K562 (cell line): ENCODE measurements around the gene NUBP2. TPM values are rescaled to one million over a fixed set of nuclear protein-coding genes. Genes with fewer than 3 reads are reported as not detected.

ENCODE experiments used
- ATAC-seq: fragments of 200-7000 bp; cut with Tn5 transposase; 3 replicates; pipeline ENCODE4 v1.9.1; 2020; ENCODE audit warnings: moderate library complexity
- BruUV-seq: library from RNA; stranded (reverse); fragments of 400-500 nt; replicated peaks from 2 replicates; lab custom pipeline; 2021; lab: Mats Ljungman, UMichigan
- CTCF ChIA-PET: fragments of 300-600 bp; formaldehyde crosslinking; extraction: SDS; loops from one replicate; lab custom pipeline; 2021; ENCODE audit warnings: low intra/inter-chr PET ratio; lab: Yijun Ruan, JAX
- POLR2A ChIA-PET: fragments of 300-600, 350-650 bp; sonication (Branson Sonifier 250); formaldehyde crosslinking; extraction: SDS; loops from one replicate; lab custom pipeline; 2021; ENCODE audit warnings: antibody characterized with exemption, inconsistent platforms; lab: Yijun Ruan, JAX
- DNase-seq, 4 experiments: peaks; one replicate each; pipeline versions ENCODE4 v3.0.0 to v3.0.0-alpha.2; 2011 to 2018; ENCODE audit warnings: low spot score in 3 of 4, mixed read lengths in 3 of 4; ENCODE audit errors: extremely low read depth in 1 of 4
- FAIRE-seq: peaks from 2 replicates; lab custom pipeline; 2011; peaks lifted over from hg19 to GRCh38; lab: Jason Lieb, UNC
- H2AFZ ChIP-seq: 2 replicates; pipeline ENCODE4 v1.6.0; 2011; ENCODE audit warnings: low read depth, low read length, control low read depth, inconsistent platforms
- H3K27ac ChIP-seq: fragments of 200-600 bp; 3 replicates; pipeline ENCODE4 v1.8.0; 2011; ENCODE audit warnings: low read depth, mild to moderate bottlenecking, control low read depth, inconsistent platforms, low read length, moderate library complexity, mixed read lengths; ENCODE audit errors: extremely low read depth
- H3K27me3 ChIP-seq, 2 experiments: fragments of 300-600 bp in 1 of 2; 2 replicates in 1 of 2; 3 replicates in 1 of 2; pipeline versions ENCODE4 v1.6.0 to v1.8.0; 2011; ENCODE audit warnings: inconsistent platforms in 2 of 2, low read length in 2 of 2, mild to moderate bottlenecking in 1 of 2, mixed read lengths in 1 of 2, moderate library complexity in 1 of 2; ENCODE audit not compliant: control insufficient read depth in 2 of 2, insufficient read depth in 2 of 2
- H3K36me3 ChIP-seq: fragments of 300-600 bp; 3 replicates; pipeline ENCODE4 v1.8.0; 2011; ENCODE audit warnings: mild to moderate bottlenecking, low read length, inconsistent platforms; ENCODE audit not compliant: control insufficient read depth, insufficient read depth
- H3K4me1 ChIP-seq, 2 experiments: fragments of 200-600 bp in 1 of 2; replicated peaks in 1 of 2; 2 replicates in 1 of 2; 3 replicates in 1 of 2; pipeline versions ENCODE4 v1.5.1 to v1.8.0; 2011; ENCODE audit warnings: inconsistent platforms in 2 of 2, low read length in 2 of 2, mild to moderate bottlenecking in 1 of 2, mixed read lengths in 1 of 2, moderate library complexity in 1 of 2; ENCODE audit not compliant: control insufficient read depth in 2 of 2, insufficient read depth in 2 of 2
- H3K4me2 ChIP-seq: 2 replicates; pipeline ENCODE4 v1.6.1; 2011; ENCODE audit warnings: low read length, control low read depth, inconsistent platforms, mixed read lengths; ENCODE audit not compliant: insufficient read depth
- H3K4me3 ChIP-seq: fragments of 200-600 bp; sonication (generic), shearing (Covaris generic); 2 replicates; pipeline ENCODE4 v1.5.1; 2016; ENCODE audit warnings: control low read depth, inconsistent platforms
- H3K79me2 ChIP-seq: fragments of 200-600 bp; 3 replicates; pipeline ENCODE4 v1.8.0; 2011; ENCODE audit warnings: low read length, inconsistent platforms; ENCODE audit not compliant: control insufficient read depth, insufficient read depth
- H3K9ac ChIP-seq, 2 experiments: 2 replicates each; pipeline versions ENCODE4 v1.6.0 to v1.6.1; 2011; ENCODE audit warnings: low read depth in 2 of 2, low read length in 2 of 2, control low read depth in 1 of 2, inconsistent platforms in 1 of 2, mild to moderate bottlenecking in 1 of 2, mixed read lengths in 1 of 2; ENCODE audit not compliant: insufficient read depth in 1 of 2
- H3K9me1 ChIP-seq: one replicate; pipeline ENCODE4 v1.6.0; 2011; ENCODE audit warnings: inconsistent platforms, mild to moderate bottlenecking, low read length, moderate library complexity; ENCODE audit not compliant: control insufficient read depth, insufficient read depth
- H3K9me3 ChIP-seq: replicated peaks from 2 replicates; pipeline ENCODE4 v1.5.1; 2011; ENCODE audit warnings: low read depth, low read length, inconsistent platforms; ENCODE audit not compliant: control insufficient read depth, insufficient read depth
- H4K20me1 ChIP-seq: replicated peaks from 2 replicates; pipeline ENCODE4 v1.6.1; 2011; ENCODE audit warnings: low read length, inconsistent platforms, mixed read lengths; ENCODE audit not compliant: control insufficient read depth, insufficient read depth
- CHD1 ChIP-seq: fragments of 200-600 bp; sonication (generic); IDR thresholded peaks from one replicate; pipeline ENCODE4 v1.6.1; 2012; ENCODE audit warnings: mild to moderate bottlenecking, moderate library complexity, low read length, inconsistent platforms
- GTF2E2 ChIP-seq: fragments of 200-800 bp; sonication (Bioruptor generic); IDR thresholded peaks from 2 replicates; pipeline ENCODE4 v1.6.1; 2016; ENCODE audit warnings: missing genetic modification characterization, missing compliant biosample characterization
- MAFF ChIP-seq: IDR thresholded peaks from 2 replicates; pipeline ENCODE4 v1.6.1; 2012; ENCODE audit warnings: low read length, improper control_type of control experiment
- POLR2G ChIP-seq: fragments of 200-400 bp; formaldehyde crosslinking; IDR thresholded peaks from 2 replicates; pipeline ENCODE4 v1.6.1; 2017; ENCODE audit warnings: low read depth, mild to moderate bottlenecking, antibody characterized with exemption, low read length, moderate library complexity
- RBM22 ChIP-seq: fragments of 200-400 bp; formaldehyde crosslinking; IDR thresholded peaks from 2 replicates; pipeline ENCODE4 v1.6.1; 2018; ENCODE audit warnings: low read length, low read depth; ENCODE audit not compliant: poor library complexity, severe bottlenecking
- TAF9B ChIP-seq: fragments of 450-650 bp; IDR thresholded peaks from 2 replicates; pipeline ENCODE4 v1.6.1; 2018; ENCODE audit warnings: mild to moderate bottlenecking; ENCODE audit not compliant: partially characterized antibody
- ZNF695 ChIP-seq: fragments of 450-650 bp; formaldehyde crosslinking; IDR thresholded peaks from 2 replicates; pipeline ENCODE4 v1.4.0; 2020; ENCODE audit warnings: mild to moderate bottlenecking, moderate library complexity
- ZNF766 ChIP-seq: fragments of 200-800 bp; sonication (Bioruptor generic); conservative IDR thresholded peaks from 2 replicates; pipeline ENCODE4 v1.6.1; 2016; ENCODE audit warnings: missing genetic modification characterization, missing compliant biosample characterization
- WGBS: fragments of 100-300 bp; shearing (Covaris generic); methylation state at CpG from one replicate; pipeline ENCODE4 v1.1.6; 2016; ENCODE audit warnings: low coverage, mixed read lengths; ENCODE audit not compliant: insufficient coverage; ENCODE audit errors: missing lambda C conversion rate; 5-methylcytosine and 5-hydroxymethylcytosine counted together
- in situ Hi-C: fragments of 300-500 bp; cut with MboI; formaldehyde crosslinking; loops from 4 replicates; pipeline ENCODE4 v1.15.0; 2018; ENCODE audit warnings: inconsistent platforms, mixed read lengths
- intact Hi-C: fragments of 100-400 bp; cut with micrococcal nuclease; formaldehyde crosslinking; loops from 2 replicates; pipeline ENCODE4 v1.14.2; 2022
- polyA plus RNA-seq, 8 experiments: library from polyadenylated mRNA; depleted of rRNA in 4 of 8; stranded (reverse) in 5 of 8; unstranded in 3 of 8; fragments of >200 nt; fragmentation: Nextera tagmentation in 2 of 8; fragmentation: Illumina TruSeq in 1 of 8; extraction: Ambion mirVana in 2 of 8; extraction: Trizol in 1 of 8; gene quantifications; 2 replicates each; pipeline versions ENCODE4 v1.2.1 to v1.2.3, GENCODE V29; 2011 to 2014; ENCODE audit warnings: inconsistent platforms in 1 of 8, missing spikeins in 1 of 8
- total RNA-seq, 7 experiments: library from RNA; depleted of rRNA in 6 of 7; stranded (reverse); fragments of >200 nt in 6 of 7; fragmentation: Illumina TruSeq in 2 of 7; extraction: Trizol in 2 of 7; gene quantifications; 2 replicates each; pipeline versions ENCODE4 v1.2.1 to v1.2.3, GENCODE V29; 2011 to 2021; ENCODE audit warnings: low replicate concordance in 1 of 7
- TF ChIP-seq, protein P1 (sequence below): fragments of 250-450 bp; sonication (Bioruptor Pico); IDR thresholded peaks from 2 replicates; pipeline ENCODE4 v1.5.0; 2021; ENCODE audit warnings: mild to moderate bottlenecking, borderline replicate concordance

Gene NUBP2
- total and polyA plus RNA-seq, 9 of the 15 experiments (the other 6 are each of a cell fraction or from before 2014, with no cell fraction given): 1.8 to 115 (median 24.0) TPM

DNA sequence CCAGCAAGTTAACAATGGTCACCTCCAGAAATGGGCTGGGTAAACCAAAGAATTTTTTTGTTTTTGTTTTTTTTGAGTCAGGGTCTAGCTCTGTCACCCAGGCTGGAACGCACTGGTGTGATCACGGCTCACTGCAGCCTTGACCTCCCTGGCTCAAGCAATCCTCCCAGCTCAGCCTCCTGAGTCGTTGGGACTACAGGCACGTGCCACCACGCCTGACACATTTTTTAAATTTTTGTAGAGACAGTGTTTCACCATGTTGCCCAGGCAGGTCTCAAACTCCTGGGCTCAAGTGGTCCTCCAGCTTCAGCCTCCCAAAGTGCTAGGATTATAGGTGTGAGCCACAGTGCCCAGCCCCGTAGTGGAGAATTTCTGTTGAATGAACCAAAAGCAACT lies 2.1 kb upstream of the NUBP2 start (continued):
- no peak for TF ChIP-seq ZNF766 (CRISPR knock-in tag)
- TF ChIP-seq, all 486 proteins: peak for 0

DNA sequence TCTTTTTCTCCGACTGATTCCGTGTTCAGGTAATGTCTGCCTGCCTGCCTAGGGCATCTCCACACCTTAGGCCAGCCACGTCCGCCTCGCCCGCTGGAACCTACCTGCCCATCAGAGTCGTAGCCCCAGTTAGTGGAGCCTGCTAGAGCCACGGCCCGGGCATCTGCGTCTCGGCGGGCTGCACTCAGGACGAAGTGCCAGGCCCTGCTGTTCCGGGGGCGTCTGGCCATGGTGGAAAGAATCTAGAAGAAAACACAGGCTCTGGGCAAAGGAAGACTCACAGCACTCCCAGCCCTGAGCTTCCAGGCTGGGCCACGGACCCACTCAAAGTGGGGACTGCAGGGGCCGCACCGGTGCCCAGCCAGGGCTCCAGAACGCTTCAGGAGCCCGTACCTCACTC lies 1.5 kb upstream of the NUBP2 start:
- H2AFZ ChIP-seq: no peak overlapping the region
- peaks cover 3% of the 10 kb centered on the region; the same call in 1 of the 2 replicates for H4K20me1 ChIP-seq
- H3K9me3 ChIP-seq: no peaks in the 10 kb centered on the region
- ATAC-seq (no peak), FAIRE-seq (no peak), DNase-seq (no peak)
- H3K9ac ChIP-seq: peak overlapping the region; percentile 77 to 96; a peak in 3 of 4 replicates
- H3K4me1 ChIP-seq: peaks cover 4 to 85% of the 10 kb centered on the region in 2 experiments; a peak in 3 of 5 replicates
- BruUV-seq: no TSS peak
- H3K27ac ChIP-seq: no peak overlapping the region
- ChIA-PET POLR2A (interaction anchor here (1.4 to 2.3 kb wide), 3 partner anchors 9 to 184 kb away, joined by 3 to 35 read pairs (median 14); partner anchors contain the start of genes EME2, IGFALS, MRPS34 and NME3), CTCF (no interaction called here)
- peak overlapping the region; percentile 99 for H3K4me3 ChIP-seq
- in situ Hi-C loops (loop anchor here (5.0 kb wide), 1 partner anchor 151 kb away; no protein-coding TSS in a partner anchor), intact Hi-C loops (loop anchor here (5.0 kb wide), 1 partner anchor 169 kb away; the partner anchor contains the start of genes CRAMP1 and IFT140)
- H3K27me3 ChIP-seq: no peaks in the 10 kb centered on the region
- TF ChIP-seq ZNF695 (CRISPR knock-in tag) (no peak), MAFF (no peak), GTF2E2 (tag) (no peak), RBM22 (peak; percentile 0), CHD1 (peak; percentile 26), TAF9B (no peak), POLR2G (peak; percentile 20; the same call in 1 of the 2 replicates)
- TF ChIP-seq, protein P1, sequence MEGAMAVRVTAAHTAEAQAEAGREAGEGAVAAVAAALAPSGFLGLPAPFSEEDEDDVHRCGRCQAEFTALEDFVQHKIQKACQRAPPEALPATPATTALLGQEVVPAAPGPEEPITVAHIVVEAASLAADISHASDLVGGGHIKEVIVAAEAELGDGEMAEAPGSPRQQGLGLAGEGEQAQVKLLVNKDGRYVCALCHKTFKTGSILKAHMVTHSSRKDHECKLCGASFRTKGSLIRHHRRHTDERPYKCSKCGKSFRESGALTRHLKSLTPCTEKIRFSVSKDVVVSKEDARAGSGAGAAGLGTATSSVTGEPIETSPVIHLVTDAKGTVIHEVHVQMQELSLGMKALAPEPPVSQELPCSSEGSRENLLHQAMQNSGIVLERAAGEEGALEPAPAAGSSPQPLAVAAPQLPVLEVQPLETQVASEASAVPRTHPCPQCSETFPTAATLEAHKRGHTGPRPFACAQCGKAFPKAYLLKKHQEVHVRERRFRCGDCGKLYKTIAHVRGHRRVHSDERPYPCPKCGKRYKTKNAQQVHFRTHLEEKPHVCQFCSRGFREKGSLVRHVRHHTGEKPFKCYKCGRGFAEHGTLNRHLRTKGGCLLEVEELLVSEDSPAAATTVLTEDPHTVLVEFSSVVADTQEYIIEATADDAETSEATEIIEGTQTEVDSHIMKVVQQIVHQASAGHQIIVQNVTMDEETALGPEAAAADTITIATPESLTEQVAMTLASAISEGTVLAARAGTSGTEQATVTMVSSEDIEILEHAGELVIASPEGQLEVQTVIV (CRISPR knock-in tag): no peak
- H3K4me2 ChIP-seq: peak overlapping the region; percentile 98
- 84% methylated on average over 18 of the region's 20 CpGs for WGBS
- H3K9me1 ChIP-seq: no peaks in the 10 kb centered on the region
- H3K36me3 ChIP-seq: peaks cover 52% of the 10 kb centered on the region; the same call in 1 of the 3 replicates
- peaks cover 43% of the 10 kb centered on the region for H3K79me2 ChIP-seq
